ENCODE results near the gene MTNR1B. TPM values are rescaled to one million over a fixed set of nuclear protein-coding genes. Genes with fewer than 3 reads are reported as not detected.

Gene MTNR1B
- total RNA-seq, 1 experiment from 2014 or later: not detected

- ChIA-PET POLR2A (ENCODE audit: unreplicated experiment) (no interaction called here), CTCF (no interaction called here)
- DNase-seq: no peak
- no peaks in the 10 kb centered on the region for H3K4me1 ChIP-seq (replicated peaks; ENCODE audit: insufficient read depth)
- BruUV-seq (replicated peaks): no TSS peak
- TF ChIP-seq, protein P1, sequence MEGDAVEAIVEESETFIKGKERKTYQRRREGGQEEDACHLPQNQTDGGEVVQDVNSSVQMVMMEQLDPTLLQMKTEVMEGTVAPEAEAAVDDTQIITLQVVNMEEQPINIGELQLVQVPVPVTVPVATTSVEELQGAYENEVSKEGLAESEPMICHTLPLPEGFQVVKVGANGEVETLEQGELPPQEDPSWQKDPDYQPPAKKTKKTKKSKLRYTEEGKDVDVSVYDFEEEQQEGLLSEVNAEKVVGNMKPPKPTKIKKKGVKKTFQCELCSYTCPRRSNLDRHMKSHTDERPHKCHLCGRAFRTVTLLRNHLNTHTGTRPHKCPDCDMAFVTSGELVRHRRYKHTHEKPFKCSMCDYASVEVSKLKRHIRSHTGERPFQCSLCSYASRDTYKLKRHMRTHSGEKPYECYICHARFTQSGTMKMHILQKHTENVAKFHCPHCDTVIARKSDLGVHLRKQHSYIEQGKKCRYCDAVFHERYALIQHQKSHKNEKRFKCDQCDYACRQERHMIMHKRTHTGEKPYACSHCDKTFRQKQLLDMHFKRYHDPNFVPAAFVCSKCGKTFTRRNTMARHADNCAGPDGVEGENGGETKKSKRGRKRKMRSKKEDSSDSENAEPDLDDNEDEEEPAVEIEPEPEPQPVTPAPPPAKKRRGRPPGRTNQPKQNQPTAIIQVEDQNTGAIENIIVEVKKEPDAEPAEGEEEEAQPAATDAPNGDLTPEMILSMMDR (conservative IDR thresholded peaks at IDR 0.05): no peak
- TF ChIP-seq EZH2 (IDR thresholded peaks at IDR 0.05; ENCODE audit: low read depth): no peak
- H3F3A ChIP-seq (ENCODE audit: insufficient read depth, low read depth): no peaks in the 10 kb centered on the region
- no peak overlapping the region for H3K27ac ChIP-seq
- H3K4me3 ChIP-seq: no peak overlapping the region
- H3K36me3 ChIP-seq (ENCODE audit: low read depth): no peaks in the 10 kb centered on the region
- H3K4me2 ChIP-seq: no peak overlapping the region
- no peaks in the 10 kb centered on the region for H3K9me3 ChIP-seq (ENCODE audit: insufficient read depth, low read depth)
- no peaks in the 10 kb centered on the region for H3K27me3 ChIP-seq (ENCODE audit: insufficient read depth, low read depth)
- intact Hi-C loops (cut with micrococcal nuclease; ENCODE audit: unreplicated experiment): no loop called here
- no peaks in the 10 kb centered on the region for H4K20me1 ChIP-seq (ENCODE audit: insufficient read depth)
- H3K79me2 ChIP-seq (ENCODE audit: low read depth): no peaks in the 10 kb centered on the region
- H3K9me2 ChIP-seq (ENCODE audit: insufficient read depth): no peaks in the 10 kb centered on the region
- H2AFZ ChIP-seq: 0 out of 2 replicates have a peak overlapping the region, but pooled peaks have one; percentile 3
These were observed 30.1 kb upstream of the MTNR1B start for GRCh38 chr11:92939305-92939704.

DNA sequence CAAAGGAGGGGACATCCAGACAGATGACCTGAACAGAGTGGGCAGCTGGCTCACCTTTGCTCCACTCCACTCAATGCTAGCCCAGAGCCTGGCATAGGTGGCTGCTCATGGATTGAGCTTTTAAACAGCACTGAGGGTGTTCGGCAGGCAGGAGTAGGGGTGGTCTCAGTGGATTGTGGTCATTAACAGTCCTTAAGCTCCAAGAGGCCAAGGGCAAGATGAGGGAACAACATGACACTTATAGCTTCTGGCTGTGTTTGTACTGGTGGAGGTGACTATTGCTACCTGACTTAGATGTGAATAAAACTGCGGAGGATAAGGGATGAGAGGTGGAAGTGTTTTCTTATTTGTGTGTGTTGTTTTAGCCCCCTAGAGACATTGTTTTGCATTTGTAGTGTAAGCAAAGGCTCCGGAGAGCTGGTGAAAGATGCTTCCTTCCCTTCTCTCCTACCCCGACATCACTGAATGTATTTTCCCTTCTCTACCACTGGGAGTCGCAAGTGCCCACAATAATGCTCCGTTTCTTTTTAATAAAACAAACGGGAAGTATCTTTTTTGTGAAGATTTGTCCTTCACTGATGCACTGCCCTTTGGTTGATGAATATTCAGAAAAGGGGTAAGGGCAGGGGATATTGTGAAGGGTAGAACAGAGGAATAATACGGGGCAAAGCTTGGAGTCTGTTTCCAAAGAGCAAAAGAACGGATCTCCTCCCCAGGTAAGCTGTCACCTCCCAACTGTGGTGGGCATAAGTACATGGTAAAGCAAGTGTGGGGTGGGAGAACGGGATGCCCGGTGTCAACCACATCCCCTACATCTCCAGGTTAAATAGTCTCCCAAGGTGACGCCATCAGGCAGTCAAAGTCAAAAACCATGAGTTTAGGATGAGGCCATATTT, 27.5 kb upstream of the MTNR1B start:
- peak in 1 of 2 experiments; percentile 50 for DNase-seq
- Histone ChIP-seq H3K27ac (no peak overlapping the region), H4K20me1 (ENCODE audit: insufficient read depth) (no peaks in the 10 kb centered on the region), H3K36me3 (ENCODE audit: low read depth) (no peaks in the 10 kb centered on the region), H3K27me3 (ENCODE audit: insufficient read depth, low read depth) (no peaks in the 10 kb centered on the region), H3K4me2 (no peak overlapping the region), H3K4me1 (replicated peaks; ENCODE audit: insufficient read depth) (no peaks in the 10 kb centered on the region), H3F3A (ENCODE audit: insufficient read depth, low read depth) (no peaks in the 10 kb centered on the region), H3K9me2 (ENCODE audit: insufficient read depth) (no peaks in the 10 kb centered on the region), H3K4me3 (no peak overlapping the region), H3K79me2 (ENCODE audit: low read depth) (no peaks in the 10 kb centered on the region), H3K9me3 (ENCODE audit: insufficient read depth, low read depth) (peaks cover 4% of the 10 kb centered on the region; the same call in 1 of the 2 replicates), H2AFZ (peak overlapping the region; percentile 14; the same call in 1 of the 2 replicates)
- CTCF ChIA-PET: interaction anchor here (0.5 to 1.2 kb wide), 3 partner anchors 20 to 965 kb away, joined by 3 read pairs; no protein-coding TSS in a partner anchor
- TF ChIP-seq, protein P1 (conservative IDR thresholded peaks at IDR 0.05): peak; percentile 95
- TF ChIP-seq EZH2 (IDR thresholded peaks at IDR 0.05; ENCODE audit: low read depth): no peak
- POLR2A ChIA-PET (ENCODE audit: unreplicated experiment): no interaction called here
- no TSS peak for BruUV-seq (replicated peaks)
- intact Hi-C loops (cut with micrococcal nuclease; ENCODE audit: unreplicated experiment): loop anchor here (2.0 to 10.0 kb wide), 5 partner anchors 125 to 603 kb away; partner anchors contain the start of genes SLC36A4 and SMCO4

DNA sequence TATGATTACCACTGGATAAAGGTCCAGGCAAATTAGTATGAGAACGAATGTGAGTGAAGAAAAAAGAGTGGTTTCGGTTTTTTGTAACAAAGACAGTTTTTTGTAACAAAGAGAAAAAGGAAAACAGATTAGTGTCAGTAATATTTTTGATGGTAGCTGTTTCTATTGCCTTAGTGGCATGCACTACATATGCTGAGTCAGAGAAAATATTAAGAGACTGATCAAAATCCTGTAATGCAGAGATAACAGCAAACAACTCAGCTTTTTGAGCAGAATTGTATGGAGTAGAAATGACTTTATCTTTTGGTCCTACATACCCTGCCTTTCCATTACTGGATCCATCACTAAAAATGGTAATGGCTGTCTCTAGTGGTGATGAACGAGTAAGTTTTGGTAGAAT, 22.7 kb upstream of the MTNR1B start:
- ChIA-PET CTCF (no interaction called here), POLR2A (ENCODE audit: unreplicated experiment) (no interaction called here)
- Histone ChIP-seq H3K27me3 (ENCODE audit: insufficient read depth, low read depth) (no peaks in the 10 kb centered on the region), H3K9me3 (ENCODE audit: insufficient read depth, low read depth) (peaks cover 4% of the 10 kb centered on the region; the same call in 1 of the 2 replicates), H3F3A (ENCODE audit: insufficient read depth, low read depth) (no peaks in the 10 kb centered on the region), H3K79me2 (ENCODE audit: low read depth) (no peaks in the 10 kb centered on the region), H3K4me1 (replicated peaks; ENCODE audit: insufficient read depth) (peaks cover 7% of the 10 kb centered on the region), H3K4me2 (no peak overlapping the region), H2AFZ (no peak overlapping the region), H3K36me3 (ENCODE audit: low read depth) (no peaks in the 10 kb centered on the region), H4K20me1 (ENCODE audit: insufficient read depth) (no peaks in the 10 kb centered on the region), H3K9me2 (ENCODE audit: insufficient read depth) (no peaks in the 10 kb centered on the region), H3K4me3 (no peak overlapping the region), H3K27ac (no peak overlapping the region)
- no TSS peak for BruUV-seq (replicated peaks)
- DNase-seq: no peak
- intact Hi-C loops (cut with micrococcal nuclease; ENCODE audit: unreplicated experiment): loop anchor here (10.0 kb wide), 2 partner anchors 248 to 598 kb away; partner anchors contain the start of genes SLC36A4 and SMCO4
- TF ChIP-seq EZH2 (IDR thresholded peaks at IDR 0.05; ENCODE audit: low read depth): no peak
- TF ChIP-seq, protein P1 (conservative IDR thresholded peaks at IDR 0.05): no peak

Measured in PC-9 (cell line).